OCI-LY3 (cell line): ENCODE measurements around the gene AGPAT3.

Source experiments
- H2AFZ ChIP-seq: fragments of 200-600, 300-600 bp; shearing (Covaris generic); 2 replicates; pipeline ENCODE4 v1.6.0; 2014; ENCODE audit warnings: antibody characterized with exemption, low read depth, low read length
- H3K27ac ChIP-seq: fragments of 200-600, 300-600 bp; sonication (generic); 2 replicates; pipeline ENCODE4 v1.5.1; 2014; ENCODE audit warnings: mild to moderate bottlenecking, low read length, moderate library complexity, mixed read lengths
- H3K27me3 ChIP-seq: fragments of 200-600, 300-600 bp; sonication (generic); 2 replicates; pipeline ENCODE4 v1.6.1; 2014; ENCODE audit warnings: low read depth, low read length, mixed read lengths
- H3K36me3 ChIP-seq: fragments of 200-600, 300-600 bp; sonication (generic); replicated peaks from 2 replicates; pipeline ENCODE3; 2014; ENCODE audit warnings: low read depth, low read length, mixed read lengths
- H3K4me1 ChIP-seq: fragments of 300-600, 200-600 bp; sonication (generic); 2 replicates; pipeline ENCODE4 v1.6.1; 2014; ENCODE audit warnings: low read length, mixed read lengths
- H3K4me2 ChIP-seq: fragments of 200-600, 300-600 bp; sonication (generic); 2 replicates; pipeline ENCODE4 v1.6.1; 2014; ENCODE audit warnings: low read length, mixed read lengths
- H3K4me3 ChIP-seq: fragments of 300-600, 200-600 bp; sonication (generic); 2 replicates; pipeline ENCODE4 v1.5.1; 2014; ENCODE audit warnings: antibody characterized with exemption, mild to moderate bottlenecking, low read length, moderate library complexity
- H3K79me2 ChIP-seq: fragments of 300-600, 200-600 bp; shearing (Covaris generic); 2 replicates; pipeline ENCODE4 v1.6.1; 2014; ENCODE audit warnings: mild to moderate bottlenecking, low read length, mixed read lengths
- H3K9ac ChIP-seq: fragments of 300-600, 200-600 bp; shearing (Covaris generic); 2 replicates; pipeline ENCODE4 v1.6.0; 2014; ENCODE audit warnings: mild to moderate bottlenecking, low read length, moderate library complexity
- H3K9me3 ChIP-seq: fragments of 200-600, 300-600 bp; shearing (Covaris generic); 2 replicates; pipeline ENCODE4 v1.6.1; 2014; ENCODE audit warnings: low read length, mixed read lengths; ENCODE audit not compliant: insufficient read depth
- H4K20me1 ChIP-seq: fragments of 200-600, 300-600 bp; sonication (generic); 2 replicates; pipeline ENCODE4 v1.6.1; 2016; ENCODE audit warnings: low read length, mixed read lengths; ENCODE audit not compliant: insufficient read depth
- EZH2phosphoT487 ChIP-seq: fragments of 200-600 bp; shearing (Covaris generic); IDR thresholded peaks from 2 replicates; pipeline ENCODE4 v1.6.1; 2018; ENCODE audit warnings: antibody characterized with exemption, mixed run types, low read depth
- TF ChIP-seq, protein P1 (sequence below): fragments of 200-600, 300-600 bp; sonication (generic); IDR thresholded peaks from 2 replicates; pipeline ENCODE4 v1.5.1; 2014; ENCODE audit warnings: antibody characterized with exemption, low read length, low read depth

The AGPAT3 gene

DNA sequence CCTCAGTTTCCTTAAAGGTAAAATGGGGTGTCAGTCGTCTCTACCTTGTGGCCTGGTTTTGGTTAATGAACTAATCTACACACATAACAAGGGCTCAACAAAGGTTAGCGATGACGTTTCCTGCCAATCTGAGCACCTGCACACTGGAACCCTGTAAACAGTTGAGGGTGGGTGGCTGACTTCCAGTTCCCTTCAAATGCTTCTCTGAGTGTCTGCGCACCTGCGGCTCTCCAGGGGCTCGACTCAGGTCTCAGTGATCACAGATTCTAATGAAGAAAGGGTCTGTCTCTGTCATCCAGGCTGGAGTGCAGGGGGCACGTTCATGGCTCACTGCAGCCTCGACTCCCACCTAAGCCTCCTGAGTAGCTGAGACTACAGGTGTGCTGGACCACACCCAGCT is 3.3 kb upstream of the AGPAT3 start:
- H3K9me3 ChIP-seq: no peaks in the 10 kb centered on the region
- peak overlapping the region; percentile 63; the same call in 1 of the 2 replicates for H3K9ac ChIP-seq
- H3K4me3 ChIP-seq: peak overlapping the region; percentile 55
- peak overlapping the region; percentile 72 for H3K4me2 ChIP-seq
- no peaks in the 10 kb centered on the region for H4K20me1 ChIP-seq
- TF ChIP-seq, protein P1, sequence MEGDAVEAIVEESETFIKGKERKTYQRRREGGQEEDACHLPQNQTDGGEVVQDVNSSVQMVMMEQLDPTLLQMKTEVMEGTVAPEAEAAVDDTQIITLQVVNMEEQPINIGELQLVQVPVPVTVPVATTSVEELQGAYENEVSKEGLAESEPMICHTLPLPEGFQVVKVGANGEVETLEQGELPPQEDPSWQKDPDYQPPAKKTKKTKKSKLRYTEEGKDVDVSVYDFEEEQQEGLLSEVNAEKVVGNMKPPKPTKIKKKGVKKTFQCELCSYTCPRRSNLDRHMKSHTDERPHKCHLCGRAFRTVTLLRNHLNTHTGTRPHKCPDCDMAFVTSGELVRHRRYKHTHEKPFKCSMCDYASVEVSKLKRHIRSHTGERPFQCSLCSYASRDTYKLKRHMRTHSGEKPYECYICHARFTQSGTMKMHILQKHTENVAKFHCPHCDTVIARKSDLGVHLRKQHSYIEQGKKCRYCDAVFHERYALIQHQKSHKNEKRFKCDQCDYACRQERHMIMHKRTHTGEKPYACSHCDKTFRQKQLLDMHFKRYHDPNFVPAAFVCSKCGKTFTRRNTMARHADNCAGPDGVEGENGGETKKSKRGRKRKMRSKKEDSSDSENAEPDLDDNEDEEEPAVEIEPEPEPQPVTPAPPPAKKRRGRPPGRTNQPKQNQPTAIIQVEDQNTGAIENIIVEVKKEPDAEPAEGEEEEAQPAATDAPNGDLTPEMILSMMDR: no peak
- TF ChIP-seq EZH2phosphoT487: no peak
- peaks cover 16% of the 10 kb centered on the region for H3K79me2 ChIP-seq
- peak overlapping the region; percentile 78 for H3K27ac ChIP-seq
- H3K4me1 ChIP-seq: peaks cover 44% of the 10 kb centered on the region
- no peaks in the 10 kb centered on the region for H3K36me3 ChIP-seq
- H3K27me3 ChIP-seq: no peaks in the 10 kb centered on the region
- no peak overlapping the region; the same call in 1 of the 2 replicates for H2AFZ ChIP-seq

- peak overlapping the region; percentile 80 for H3K4me3 ChIP-seq
- H3K4me2 ChIP-seq: peak overlapping the region; percentile 77
- TF ChIP-seq, protein P1: no peak
- no peak for TF ChIP-seq EZH2phosphoT487
- peaks cover 53% of the 10 kb centered on the region for H3K4me1 ChIP-seq
- H3K27ac ChIP-seq: peak overlapping the region; percentile 63
- H3K27me3 ChIP-seq: no peaks in the 10 kb centered on the region
- H3K9me3 ChIP-seq: no peaks in the 10 kb centered on the region
- H3K79me2 ChIP-seq: peaks cover 43% of the 10 kb centered on the region
- no peak overlapping the region for H2AFZ ChIP-seq
- H3K9ac ChIP-seq: peak overlapping the region; percentile 73
- peaks cover 22% of the 10 kb centered on the region for H3K36me3 ChIP-seq
- peaks cover 24% of the 10 kb centered on the region for H4K20me1 ChIP-seq
Observed at GRCh38 chr21:43864313-43864961, 586 bp upstream of the AGPAT3 start.

GRCh38 chr21:43865540-43866259 is 677 bp downstream of the AGPAT3 start:
- H3K27ac ChIP-seq: peak overlapping the region; percentile 86
- TF ChIP-seq EZH2phosphoT487: no peak
- TF ChIP-seq, protein P1: no peak
- peaks cover 56% of the 10 kb centered on the region for H3K79me2 ChIP-seq
- no peaks in the 10 kb centered on the region for H3K27me3 ChIP-seq
- peak overlapping the region; percentile 98 for H3K9ac ChIP-seq
- H3K4me2 ChIP-seq: peak overlapping the region; percentile 95
- peaks cover 31% of the 10 kb centered on the region for H4K20me1 ChIP-seq
- H2AFZ ChIP-seq: no peak overlapping the region
- peaks cover 30% of the 10 kb centered on the region for H3K36me3 ChIP-seq
- peak overlapping the region; percentile 95 for H3K4me3 ChIP-seq
- peaks cover 44% of the 10 kb centered on the region for H3K4me1 ChIP-seq
- no peaks in the 10 kb centered on the region for H3K9me3 ChIP-seq

- Histone ChIP-seq H3K36me3 (peaks cover 35% of the 10 kb centered on the region), H3K4me2 (peak overlapping the region; percentile 95), H4K20me1 (peaks cover 37% of the 10 kb centered on the region), H3K4me1 (peaks cover 39% of the 10 kb centered on the region), H3K9ac (peak overlapping the region; percentile 98), H2AFZ (no peak overlapping the region), H3K79me2 (peaks cover 61% of the 10 kb centered on the region), H3K9me3 (no peaks in the 10 kb centered on the region), H3K27me3 (no peaks in the 10 kb centered on the region), H3K4me3 (peak overlapping the region; percentile 95), H3K27ac (peak overlapping the region; percentile 86)
- no peak for TF ChIP-seq EZH2phosphoT487
- TF ChIP-seq, protein P1: no peak
Observed at GRCh38 chr21:43866260-43866629, 1.2 kb downstream of the AGPAT3 start.
